ENCODE results near the gene HADHB.
"Not testable (repeated sequence)": the region's sequence is repeated elsewhere in the genome, so short reads cannot be mapped to it uniquely, and the experiment has no call there.

HADHB gene

GRCh38 chr2:26245231-26245732 lies 543 bp downstream of the HADHB start:
- peak; percentile 69 for DNase-seq (ENCODE audit: low spot score)

GRCh38 chr2:26245810-26246209 lies 1.1 kb downstream of the HADHB start:
- peak; percentile 51 for DNase-seq (ENCODE audit: low spot score)

GRCh38 chr2:26246818-26247217 lies 2.1 kb downstream of the HADHB start:
- DNase-seq (ENCODE audit: low spot score): no peak

- no peak for DNase-seq (ENCODE audit: low spot score)
Observed at GRCh38 chr2:26249625-26250024, 4.9 kb downstream of the HADHB start.

GRCh38 chr2:26251893-26252292 lies 7.2 kb downstream of the HADHB start:
- DNase-seq (ENCODE audit: low spot score): peak; percentile 3

GRCh38 chr2:26255759-26256384 lies 11.1 kb downstream of the HADHB start:
- DNase-seq (ENCODE audit: low spot score): no peak

GRCh38 chr2:26258836-26259235 lies 14.1 kb downstream of the HADHB start:
- DNase-seq (ENCODE audit: low spot score): not testable (repeated sequence)

GRCh38 chr2:26268213-26268612 lies 23.5 kb downstream of the HADHB start:
- no peak for DNase-seq (ENCODE audit: low spot score)

GRCh38 chr2:26268670-26269385 lies 24.1 kb downstream of the HADHB start:
- DNase-seq (ENCODE audit: low spot score): not testable (repeated sequence)

- peak; percentile 55 for DNase-seq (ENCODE audit: low spot score)
Observed at GRCh38 chr2:26269571-26270158, 24.9 kb downstream of the HADHB start.

GRCh38 chr2:26270373-26270772 lies 25.6 kb downstream of the HADHB start:
- no peak for DNase-seq (ENCODE audit: low spot score)

GRCh38 chr2:26273501-26273900 lies 28.8 kb downstream of the HADHB start:
- DNase-seq (ENCODE audit: low spot score): no peak

- no peak for DNase-seq (ENCODE audit: low spot score)
Observed at GRCh38 chr2:26274058-26274613, 29.4 kb downstream of the HADHB start.

- no peak for DNase-seq (ENCODE audit: low spot score)
Observed at GRCh38 chr2:26276484-26277227, 31.9 kb downstream of the HADHB start.

GRCh38 chr2:26279886-26280285 lies 35.1 kb downstream of the HADHB start:
- DNase-seq (ENCODE audit: low spot score): no peak

- DNase-seq (ENCODE audit: low spot score): no peak
Observed at GRCh38 chr2:26281226-26281625, 36.5 kb downstream of the HADHB start.

- no peak for DNase-seq (ENCODE audit: low spot score)
Observed at GRCh38 chr2:26283606-26284005, 38.9 kb downstream of the HADHB start.

GRCh38 chr2:26284132-26284531 lies 39.4 kb downstream of the HADHB start:
- no peak for DNase-seq (ENCODE audit: low spot score)

GRCh38 chr2:26285931-26286330 lies 41.2 kb downstream of the HADHB start:
- no peak for DNase-seq (ENCODE audit: low spot score)

GRCh38 chr2:26290001-26290400 lies 45.3 kb downstream of the HADHB start:
- no peak for DNase-seq (ENCODE audit: low spot score)

GRCh38 chr2:26292646-26293045 lies 47.9 kb downstream of the HADHB start:
- no peak for DNase-seq (ENCODE audit: low spot score)

GRCh38 chr2:26295511-26295910 lies 50.8 kb downstream of the HADHB start:
- DNase-seq (ENCODE audit: low spot score): no peak
